ENCODE data around the gene TRIM33.

DNA sequence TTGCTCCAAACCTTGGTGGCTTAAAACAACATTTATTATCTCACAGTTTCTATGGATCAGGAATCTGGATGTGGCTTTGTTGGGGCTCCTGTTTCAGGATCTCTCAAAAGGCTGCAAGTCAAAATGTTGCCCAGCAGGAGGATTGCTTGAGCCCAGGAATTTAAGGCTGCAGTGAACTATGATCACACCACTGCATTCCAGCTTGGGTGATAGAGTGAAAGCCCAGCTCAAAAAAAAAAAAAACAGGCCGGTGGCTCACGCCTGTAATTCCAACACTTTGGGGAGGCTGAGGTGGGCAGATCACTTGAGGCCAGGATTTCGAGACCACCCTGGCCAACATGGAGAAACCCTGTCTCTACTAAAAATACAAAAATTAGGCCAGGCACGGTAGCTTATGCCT is 40.4 kb upstream of the TRIM33 start:
- TF ChIP-seq, protein P1, sequence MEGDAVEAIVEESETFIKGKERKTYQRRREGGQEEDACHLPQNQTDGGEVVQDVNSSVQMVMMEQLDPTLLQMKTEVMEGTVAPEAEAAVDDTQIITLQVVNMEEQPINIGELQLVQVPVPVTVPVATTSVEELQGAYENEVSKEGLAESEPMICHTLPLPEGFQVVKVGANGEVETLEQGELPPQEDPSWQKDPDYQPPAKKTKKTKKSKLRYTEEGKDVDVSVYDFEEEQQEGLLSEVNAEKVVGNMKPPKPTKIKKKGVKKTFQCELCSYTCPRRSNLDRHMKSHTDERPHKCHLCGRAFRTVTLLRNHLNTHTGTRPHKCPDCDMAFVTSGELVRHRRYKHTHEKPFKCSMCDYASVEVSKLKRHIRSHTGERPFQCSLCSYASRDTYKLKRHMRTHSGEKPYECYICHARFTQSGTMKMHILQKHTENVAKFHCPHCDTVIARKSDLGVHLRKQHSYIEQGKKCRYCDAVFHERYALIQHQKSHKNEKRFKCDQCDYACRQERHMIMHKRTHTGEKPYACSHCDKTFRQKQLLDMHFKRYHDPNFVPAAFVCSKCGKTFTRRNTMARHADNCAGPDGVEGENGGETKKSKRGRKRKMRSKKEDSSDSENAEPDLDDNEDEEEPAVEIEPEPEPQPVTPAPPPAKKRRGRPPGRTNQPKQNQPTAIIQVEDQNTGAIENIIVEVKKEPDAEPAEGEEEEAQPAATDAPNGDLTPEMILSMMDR (IDR thresholded peaks at IDR 0.05), result no peak
- no peak for TF ChIP-seq POLR2A (IDR thresholded peaks at IDR 0.05)
